GM18907 (cell line): ENCODE measurements around the gene UTF1.
"Not testable (repeated sequence)": the region's sequence is repeated elsewhere in the genome, so short reads cannot be mapped to it uniquely, and the experiment has no call there.

Source experiments
- ATAC-seq: cut with Tn5 transposase; IDR thresholded peaks from one replicate; pipeline ENCODE4 v1.9.1; 2021; ENCODE audit warnings: mild to moderate bottlenecking, moderate library complexity; ENCODE audit not compliant: unreplicated experiment

The UTF1 gene

DNA sequence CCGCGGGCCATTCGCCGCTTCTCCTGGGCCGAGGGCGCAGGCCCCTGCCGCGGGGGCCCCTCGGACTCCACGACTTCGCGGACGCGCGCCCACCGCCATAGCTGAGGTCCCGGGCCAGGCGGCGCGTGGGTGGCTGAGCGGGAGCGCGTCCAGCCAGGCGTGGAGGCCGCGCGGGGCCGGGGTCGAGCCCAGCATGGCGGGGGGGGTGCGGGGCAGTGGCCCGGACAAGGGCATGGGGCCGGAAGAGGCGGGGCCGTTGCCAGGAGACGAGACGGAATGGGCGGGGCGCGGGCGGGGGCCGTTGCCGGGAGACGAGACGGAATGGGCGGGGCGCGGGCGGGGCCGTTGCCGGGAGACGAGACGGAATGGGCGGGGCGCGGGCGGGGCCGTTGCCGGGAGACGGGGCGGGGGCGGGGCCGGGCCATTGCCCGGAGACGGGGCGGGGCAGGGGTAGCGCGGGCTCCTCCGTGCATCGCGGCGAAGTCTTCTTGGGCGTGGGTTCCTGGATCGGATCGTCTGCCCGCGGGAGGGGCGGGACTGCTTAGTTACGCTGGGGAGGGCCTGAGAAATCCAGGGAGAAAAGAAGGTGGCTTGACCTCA lies 31.8 kb downstream of the UTF1 start:
- ATAC-seq: peak; percentile 41

- ATAC-seq: no peak
Observed at GRCh38 chr10:133262696-133263095, 32.7 kb downstream of the UTF1 start.

GRCh38 chr10:133263674-133264073 lies 33.7 kb downstream of the UTF1 start:
- no peak for ATAC-seq

- ATAC-seq: no peak
Observed at GRCh38 chr10:133264461-133264860, 34.4 kb downstream of the UTF1 start.

DNA sequence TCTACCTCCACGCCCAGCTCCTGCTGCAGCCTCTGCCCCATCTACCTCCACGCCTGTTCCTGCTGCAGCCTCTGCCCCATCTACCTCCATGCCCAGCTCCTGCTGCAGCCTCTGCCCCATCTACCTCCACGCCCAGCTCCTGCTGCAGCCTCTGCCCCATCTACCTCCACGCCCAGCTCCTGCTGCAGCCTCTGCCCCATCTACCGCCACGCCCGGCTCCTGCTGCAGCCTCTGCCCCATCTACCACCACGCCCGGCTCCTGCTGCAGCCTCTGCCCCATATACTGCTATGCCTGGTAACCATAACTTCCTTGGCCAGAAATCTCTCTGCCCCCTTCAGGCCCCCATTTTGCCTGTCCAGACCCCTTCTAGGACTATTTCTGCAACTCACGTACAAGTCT lies 35.0 kb downstream of the UTF1 start:
- ATAC-seq: not testable (repeated sequence)

DNA sequence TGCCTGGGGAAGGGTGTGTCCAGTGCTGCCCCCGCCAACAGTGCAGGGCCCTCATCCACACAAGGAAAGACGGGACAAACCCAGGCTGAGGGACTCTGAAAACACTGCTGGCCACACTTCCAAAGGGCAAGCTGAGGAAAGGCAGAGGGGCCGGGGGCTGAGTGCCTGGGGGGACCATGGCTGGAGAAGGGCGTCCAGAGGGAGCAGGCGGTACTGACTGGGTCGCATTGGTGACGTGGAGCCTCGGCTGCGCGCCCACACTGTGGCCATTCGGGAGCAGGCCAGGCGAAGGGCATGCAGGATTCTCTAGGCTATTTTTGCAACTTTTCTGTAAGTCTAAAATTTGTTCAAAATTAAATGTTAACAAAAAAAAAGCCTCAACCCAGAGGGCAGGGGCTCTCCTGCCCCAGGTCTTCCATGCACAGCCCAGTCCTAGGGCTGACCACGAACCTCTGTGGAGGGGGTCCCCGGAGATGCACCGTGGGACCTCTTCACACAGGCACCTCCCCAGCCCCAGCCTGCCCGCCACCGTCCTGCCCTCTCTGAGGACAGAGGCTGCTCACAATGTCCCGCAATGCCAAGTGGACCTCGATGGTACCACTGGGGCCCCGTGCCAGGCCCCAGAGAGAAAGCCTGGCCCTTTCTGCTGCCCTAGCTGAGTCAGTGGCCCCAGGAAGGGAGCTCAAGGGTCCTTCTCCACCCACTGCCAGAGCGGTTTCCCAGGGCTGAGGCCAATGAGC lies 36.2 kb downstream of the UTF1 start:
- no peak for ATAC-seq

- no peak for ATAC-seq
Observed at GRCh38 chr10:133267293-133267692, 37.3 kb downstream of the UTF1 start.

- ATAC-seq: no peak
Observed at GRCh38 chr10:133267829-133268228, 37.8 kb downstream of the UTF1 start.

DNA sequence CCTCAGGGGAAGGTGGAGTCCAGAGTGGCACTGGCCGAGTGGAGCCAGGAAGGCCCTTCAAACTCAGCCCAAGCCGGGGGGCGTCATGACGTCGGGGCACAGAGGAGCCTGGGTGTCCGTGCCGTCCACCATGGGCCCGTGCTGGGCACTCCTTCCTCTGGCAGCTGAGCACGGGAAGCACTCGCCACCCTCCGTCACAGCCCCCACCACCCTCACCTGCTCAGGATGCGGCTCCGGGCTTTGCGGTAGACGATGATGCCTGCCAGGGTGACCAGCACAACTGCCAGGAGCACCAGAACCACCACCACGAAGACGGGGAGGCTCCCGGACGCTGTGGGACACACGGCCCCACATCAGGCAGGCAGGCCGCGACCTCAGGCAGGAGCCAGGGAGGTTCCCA lies 38.5 kb downstream of the UTF1 start:
- ATAC-seq: no peak

- ATAC-seq: no peak
Observed at GRCh38 chr10:133269367-133269766, 39.4 kb downstream of the UTF1 start.

GRCh38 chr10:133270204-133270603 lies 40.2 kb downstream of the UTF1 start:
- ATAC-seq: no peak

GRCh38 chr10:133270773-133271297 lies 40.8 kb downstream of the UTF1 start:
- ATAC-seq: no peak

- ATAC-seq: no peak
Observed at GRCh38 chr10:133271521-133272300, 41.7 kb downstream of the UTF1 start.

- ATAC-seq: no peak
Observed at GRCh38 chr10:133272301-133272963, 42.4 kb downstream of the UTF1 start.

GRCh38 chr10:133272964-133273420 lies 43.0 kb downstream of the UTF1 start:
- ATAC-seq: no peak

DNA sequence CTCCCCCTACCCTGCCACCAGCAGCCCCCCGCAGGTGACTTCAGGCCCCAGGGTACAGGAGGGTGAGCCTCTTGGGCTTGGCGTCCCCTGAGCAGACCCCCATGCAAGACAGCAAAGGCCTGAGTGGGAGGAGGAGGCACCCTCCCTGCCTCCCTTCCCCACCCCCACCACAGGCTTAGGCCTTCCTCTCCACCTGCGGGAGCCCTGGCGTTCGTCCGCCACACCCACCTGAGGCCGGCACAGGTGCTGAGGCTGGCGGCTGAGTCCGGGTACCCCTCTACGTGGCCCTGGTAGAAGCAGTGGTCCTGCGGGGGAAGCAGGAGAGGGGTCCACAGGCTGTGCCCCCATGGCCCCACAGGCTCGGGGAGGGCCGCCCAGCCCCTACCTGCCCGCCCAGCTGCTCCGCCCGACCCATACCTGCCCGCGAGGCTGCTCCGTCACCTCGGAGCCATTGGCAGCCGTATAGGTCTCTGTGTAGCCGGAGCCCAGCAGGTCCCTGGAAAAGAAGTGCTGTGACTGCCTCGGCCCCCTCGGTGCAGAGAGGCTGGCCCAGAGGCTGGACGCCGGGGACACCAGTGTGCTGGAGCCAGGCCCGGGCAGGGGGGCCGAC lies 43.6 kb downstream of the UTF1 start:
- no peak for ATAC-seq

- peak; percentile 59 for ATAC-seq
Observed at GRCh38 chr10:133274751-133275683, 45.0 kb downstream of the UTF1 start.

GRCh38 chr10:133275684-133276092 lies 45.7 kb downstream of the UTF1 start:
- ATAC-seq: peak; percentile 29

- no peak for ATAC-seq
Observed at GRCh38 chr10:133276100-133276434, 46.0 kb downstream of the UTF1 start.
